AG10803 (cell line): Measurements from ENCODE around the gene PEX11G.
"Not testable (repeated sequence)": the region's sequence is repeated elsewhere in the genome, so short reads cannot be mapped to it uniquely, and the experiment has no call there.

ENCODE experiments used
- DNase-seq: peaks from one replicate; pipeline ENCODE4 v3.0.0; 2010; ENCODE audit warnings: low read depth
- H3K4me3 ChIP-seq: 2 replicates; pipeline ENCODE4 v1.5.1; 2011; ENCODE audit warnings: mild to moderate bottlenecking, low read length, control low read depth
- CTCF ChIP-seq: conservative IDR thresholded peaks from 2 replicates; pipeline ENCODE4 v1.5.1; 2011; ENCODE audit warnings: mild to moderate bottlenecking, low read length, control low read depth, inconsistent platforms

Gene PEX11G

DNA sequence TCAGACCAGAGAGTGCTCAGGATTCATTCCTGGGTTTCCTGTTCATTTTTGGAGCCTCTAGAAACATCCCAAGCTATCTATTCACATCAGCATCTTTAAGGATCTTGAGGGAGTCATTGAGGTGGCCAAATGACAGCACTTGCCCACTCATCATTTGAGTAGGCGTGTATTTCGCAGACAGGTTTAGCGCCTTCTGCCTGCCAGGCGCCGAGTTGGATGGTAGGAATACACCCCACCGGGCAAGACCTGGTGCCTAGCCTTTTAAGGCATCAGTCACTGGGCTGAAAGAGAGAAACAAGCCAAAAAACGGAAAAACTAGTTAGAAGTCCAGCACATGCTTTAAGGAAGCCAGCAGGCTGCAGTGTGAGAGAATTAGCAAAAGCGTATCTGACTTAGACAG, 33.8 kb downstream of the PEX11G start:
- TF ChIP-seq CTCF: no peak
- no peak for DNase-seq
- H3K4me3 ChIP-seq: no peak overlapping the region

- no peak overlapping the region for H3K4me3 ChIP-seq
- TF ChIP-seq CTCF: no peak
- DNase-seq: peak; percentile 23
Measured at GRCh38 chr19:7450243-7451223, 38.3 kb downstream of the PEX11G start.

GRCh38 chr19:7449391-7450070, 39.3 kb downstream of the PEX11G start:
- not testable (repeated sequence) for DNase-seq

GRCh38 chr19:7447648-7448047, 41.2 kb downstream of the PEX11G start:
- no peak for DNase-seq

More at GRCh38 chr19:7449391-7450070, 39.3 kb downstream of the PEX11G start:
- not testable (repeated sequence) for H3K4me3 ChIP-seq

GRCh38 chr19:7445104-7445503, 43.7 kb downstream of the PEX11G start:
- no peak for TF ChIP-seq CTCF
- no peak for DNase-seq
- H3K4me3 ChIP-seq: no peak overlapping the region

More at GRCh38 chr19:7447648-7448047, 41.2 kb downstream of the PEX11G start:
- no peak overlapping the region for H3K4me3 ChIP-seq
- TF ChIP-seq CTCF: no peak

GRCh38 chr19:7444042-7444441, 44.8 kb downstream of the PEX11G start:
- DNase-seq: no peak
- no peak for TF ChIP-seq CTCF
- H3K4me3 ChIP-seq: no peak overlapping the region

- no peak overlapping the region for H3K4me3 ChIP-seq
- DNase-seq: peak; percentile 5
- TF ChIP-seq CTCF: no peak
Measured at GRCh38 chr19:7442423-7442822, 46.4 kb downstream of the PEX11G start.
